Measurements from ENCODE around the gene AP2A2. TPM values are rescaled to one million over a fixed set of nuclear protein-coding genes. Genes with fewer than 3 reads are reported as not detected.

The AP2A2 gene
- total RNA-seq, 1 donor from 2014 or later, result 78.1 TPM

DNA sequence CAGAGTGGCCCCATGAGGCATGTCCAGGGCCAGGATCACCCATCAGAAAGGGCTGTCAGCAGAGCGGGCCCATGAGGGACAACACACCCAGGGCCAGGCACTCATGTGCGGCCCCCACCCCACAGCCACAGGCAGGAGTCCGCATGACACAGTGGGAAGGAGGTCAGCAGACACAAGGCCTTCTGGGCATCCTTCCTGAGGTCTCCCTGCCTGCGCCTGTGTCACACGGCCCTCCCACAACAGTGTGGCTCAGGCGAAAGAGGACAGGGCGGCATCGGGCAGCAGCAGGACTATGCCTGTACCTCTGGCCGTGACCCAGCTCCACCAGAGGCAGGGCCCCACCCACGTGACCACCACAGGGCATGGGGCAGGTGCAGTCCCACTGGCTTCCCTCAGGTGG is 42.1 kb upstream of the AP2A2 start:
- H3K4me3 Mint-ChIP-seq, result no peak overlapping the region
- H3K9me3 Mint-ChIP-seq, result no peaks in the 10 kb centered on the region
- no peaks in the 10 kb centered on the region for H3K4me1 Mint-ChIP-seq
- H3K27ac Mint-ChIP-seq (ENCODE audit: unreplicated experiment), result no peak overlapping the region
- H3K36me3 Mint-ChIP-seq (ENCODE audit: low read depth), result peaks cover 17% of the 10 kb centered on the region
- DNase-seq (ENCODE audit: low read depth, low spot score), result no peak
- H3K27me3 Mint-ChIP-seq (ENCODE audit: low read depth), result no peaks in the 10 kb centered on the region
- TF ChIP-seq CTCF (conservative IDR thresholded peaks at IDR 0.05), result no peak

GRCh38 chr11:884578-885070 is 41.0 kb upstream of the AP2A2 start:
- H3K4me1 Mint-ChIP-seq, result no peaks in the 10 kb centered on the region
- DNase-seq (ENCODE audit: low read depth, low spot score), result no peak
- no peaks in the 10 kb centered on the region for H3K9me3 Mint-ChIP-seq
- H3K36me3 Mint-ChIP-seq (ENCODE audit: low read depth), result peaks cover 17% of the 10 kb centered on the region
- no peak for TF ChIP-seq CTCF (conservative IDR thresholded peaks at IDR 0.05)
- H3K4me3 Mint-ChIP-seq, result no peak overlapping the region
- no peak overlapping the region for H3K27ac Mint-ChIP-seq (ENCODE audit: unreplicated experiment)
- no peaks in the 10 kb centered on the region for H3K27me3 Mint-ChIP-seq (ENCODE audit: low read depth)

DNA sequence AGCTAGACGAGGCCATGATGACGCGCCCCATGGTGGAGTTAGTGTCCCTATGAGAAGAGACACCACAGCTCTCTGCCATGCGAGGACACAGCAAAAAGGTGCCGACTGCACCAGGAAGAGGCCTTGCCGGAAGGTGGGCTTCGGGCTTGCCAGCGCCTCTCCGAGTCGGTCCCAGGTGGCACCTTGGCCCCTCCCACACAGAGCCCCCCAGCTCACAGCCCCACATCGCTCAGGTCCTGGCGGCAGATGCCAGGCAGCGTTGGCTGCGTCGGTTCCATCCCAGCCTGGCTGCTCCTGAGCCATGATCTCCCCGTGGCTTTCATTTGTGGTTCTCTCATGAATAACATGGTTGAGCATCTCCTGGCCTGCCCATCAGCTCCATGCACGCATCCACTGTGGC is 39.1 kb upstream of the AP2A2 start:
- H3K27ac Mint-ChIP-seq (ENCODE audit: unreplicated experiment), result no peak overlapping the region

DNA sequence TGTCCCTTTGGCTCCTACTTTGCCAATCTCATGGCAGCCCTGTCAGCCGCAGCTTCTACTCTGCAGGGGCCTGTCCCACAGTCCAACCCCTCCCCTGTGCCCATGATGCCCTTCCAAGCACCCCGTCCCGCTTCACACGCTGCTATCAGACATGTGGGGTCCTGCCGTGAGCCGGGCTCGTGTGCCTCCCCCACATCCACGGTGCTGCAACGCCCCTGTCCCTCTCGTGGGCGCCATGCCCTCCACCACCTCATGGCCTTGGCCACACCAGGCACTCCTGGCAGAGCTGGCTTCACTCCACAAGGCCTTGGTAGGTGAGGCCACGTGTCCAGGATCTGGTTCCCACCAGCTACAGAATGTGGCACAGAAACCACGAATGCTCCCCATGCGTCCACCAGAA is 38.1 kb upstream of the AP2A2 start:
- H3K4me3 Mint-ChIP-seq, result no peak overlapping the region
- no peak overlapping the region for H3K27ac Mint-ChIP-seq (ENCODE audit: unreplicated experiment)
- peaks cover 10% of the 10 kb centered on the region for H3K36me3 Mint-ChIP-seq (ENCODE audit: low read depth)
- H3K4me1 Mint-ChIP-seq, result no peaks in the 10 kb centered on the region
- DNase-seq (ENCODE audit: low read depth, low spot score), result no peak
- H3K9me3 Mint-ChIP-seq, result no peaks in the 10 kb centered on the region
- H3K27me3 Mint-ChIP-seq (ENCODE audit: low read depth), result no peaks in the 10 kb centered on the region
- no peak for TF ChIP-seq CTCF (conservative IDR thresholded peaks at IDR 0.05)

More for the DNA sequence above, 39.1 kb upstream of the AP2A2 start:
- TF ChIP-seq CTCF (conservative IDR thresholded peaks at IDR 0.05), result no peak
- Mint-ChIP-seq H3K36me3 (ENCODE audit: low read depth) (peaks cover 13% of the 10 kb centered on the region), H3K9me3 (no peaks in the 10 kb centered on the region), H3K4me1 (no peaks in the 10 kb centered on the region), H3K27me3 (ENCODE audit: low read depth) (no peaks in the 10 kb centered on the region), H3K4me3 (no peak overlapping the region)
- DNase-seq (ENCODE audit: low read depth, low spot score), result no peak

GRCh38 chr11:888310-889212 is 37.1 kb upstream of the AP2A2 start:
- H3K4me3 Mint-ChIP-seq, result no peak overlapping the region
- no peaks in the 10 kb centered on the region for H3K27me3 Mint-ChIP-seq (ENCODE audit: low read depth)
- no peak overlapping the region for H3K27ac Mint-ChIP-seq (ENCODE audit: unreplicated experiment)
- no peak for TF ChIP-seq CTCF (conservative IDR thresholded peaks at IDR 0.05)
- H3K4me1 Mint-ChIP-seq, result no peaks in the 10 kb centered on the region
- no peak for DNase-seq (ENCODE audit: low read depth, low spot score)
- peaks cover 10% of the 10 kb centered on the region for H3K36me3 Mint-ChIP-seq (ENCODE audit: low read depth)
- no peaks in the 10 kb centered on the region for H3K9me3 Mint-ChIP-seq
